Astrocyte (in vitro differentiated cells and primary cell): ENCODE measurements around the gene SPTBN2. TPM values are rescaled to one million over a fixed set of nuclear protein-coding genes. Genes with fewer than 3 reads are reported as not detected.

Experiments
- DNase-seq: peaks from one replicate; pipeline ENCODE4 v3.0.0-alpha.2; 2010; ENCODE audit warnings: low read depth
- FAIRE-seq: peaks from 2 replicates; lab custom pipeline; 2011; peaks lifted over from hg19 to GRCh38; lab: Jason Lieb, UNC
- H2AFZ ChIP-seq: 2 replicates; pipeline ENCODE4 v1.6.0; 2012; ENCODE audit warnings: low read depth, low read length, inconsistent platforms
- H3K27ac ChIP-seq: 2 replicates; pipeline ENCODE4 v1.5.1; 2011; ENCODE audit warnings: low read depth, low read length, inconsistent platforms
- H3K27me3 ChIP-seq: 2 replicates; pipeline ENCODE4 v1.6.0; 2011; ENCODE audit warnings: low read length, inconsistent platforms; ENCODE audit not compliant: insufficient read depth
- H3K36me3 ChIP-seq: 2 replicates; pipeline ENCODE4 v1.5.1; 2011; ENCODE audit warnings: low read length, inconsistent platforms; ENCODE audit not compliant: insufficient read depth
- H3K4me1 ChIP-seq: 2 replicates; pipeline ENCODE4 v1.5.1; 2011; ENCODE audit warnings: low read length, inconsistent platforms; ENCODE audit not compliant: insufficient read depth
- H3K4me2 ChIP-seq: 2 replicates; pipeline ENCODE4 v1.6.0; 2012; ENCODE audit warnings: low read length, inconsistent platforms
- H3K4me3 ChIP-seq: 2 replicates; pipeline ENCODE4 v1.5.1; 2011; ENCODE audit warnings: low read depth, mild to moderate bottlenecking, low read length, inconsistent platforms; ENCODE audit not compliant: insufficient read depth
- H3K79me2 ChIP-seq: 2 replicates; pipeline ENCODE4 v1.6.0; 2012; ENCODE audit warnings: mild to moderate bottlenecking, low read length, inconsistent platforms; ENCODE audit not compliant: insufficient read depth
- H3K9ac ChIP-seq: 2 replicates; pipeline ENCODE4 v1.6.0; 2012; ENCODE audit warnings: mild to moderate bottlenecking, low read length, inconsistent platforms
- H3K9me3 ChIP-seq: 2 replicates; pipeline ENCODE4 v1.5.1; 2012; ENCODE audit warnings: low read depth, mild to moderate bottlenecking, low read length, inconsistent platforms; ENCODE audit not compliant: insufficient read depth
- H4K20me1 ChIP-seq: 2 replicates; pipeline ENCODE4 v1.6.0; 2012; ENCODE audit warnings: low read length, inconsistent platforms; ENCODE audit not compliant: insufficient read depth
- H3K27ac Mint-ChIP-seq: one replicate; pipeline ENCODE4 v1.8.0; 2021; ENCODE audit warnings: mild to moderate bottlenecking, mixed read lengths; ENCODE audit not compliant: unreplicated experiment
- H3K27me3 Mint-ChIP-seq: one replicate; pipeline ENCODE4 v1.8.0; 2021; ENCODE audit warnings: low read depth, mixed read lengths; ENCODE audit not compliant: unreplicated experiment
- H3K36me3 Mint-ChIP-seq: one replicate; pipeline ENCODE4 v1.8.0; 2021; ENCODE audit warnings: low read depth, mixed read lengths; ENCODE audit not compliant: unreplicated experiment
- H3K4me1 Mint-ChIP-seq: one replicate; pipeline ENCODE4 v1.8.0; 2021; ENCODE audit warnings: low read depth, mixed read lengths; ENCODE audit not compliant: unreplicated experiment
- H3K4me3 Mint-ChIP-seq: one replicate; pipeline ENCODE4 v1.8.0; 2021; ENCODE audit warnings: mild to moderate bottlenecking, moderate library complexity, mixed read lengths; ENCODE audit not compliant: unreplicated experiment
- H3K9me3 Mint-ChIP-seq: one replicate; pipeline ENCODE4 v1.8.0; 2021; ENCODE audit warnings: mild to moderate bottlenecking, mixed read lengths; ENCODE audit not compliant: unreplicated experiment
- EZH2 ChIP-seq: IDR thresholded peaks from 2 replicates; pipeline ENCODE4 v1.6.1; 2012; ENCODE audit warnings: mild to moderate bottlenecking, low read length, inconsistent platforms; ENCODE audit not compliant: insufficient read depth
- total RNA-seq: library from RNA; stranded (reverse); gene quantifications from 2 replicates; pipeline ENCODE4 v1.2.1, GENCODE V29; 2021
- TF ChIP-seq, protein P1 (sequence below): IDR thresholded peaks from 2 replicates; pipeline ENCODE4 v1.5.1; 2011; ENCODE audit warnings: low read depth, mild to moderate bottlenecking, inconsistent platforms, low read length, moderate library complexity; ENCODE audit not compliant: insufficient read depth

The SPTBN2 gene
- total RNA-seq, 1 donor from 2014 or later = 18.2 TPM

DNA sequence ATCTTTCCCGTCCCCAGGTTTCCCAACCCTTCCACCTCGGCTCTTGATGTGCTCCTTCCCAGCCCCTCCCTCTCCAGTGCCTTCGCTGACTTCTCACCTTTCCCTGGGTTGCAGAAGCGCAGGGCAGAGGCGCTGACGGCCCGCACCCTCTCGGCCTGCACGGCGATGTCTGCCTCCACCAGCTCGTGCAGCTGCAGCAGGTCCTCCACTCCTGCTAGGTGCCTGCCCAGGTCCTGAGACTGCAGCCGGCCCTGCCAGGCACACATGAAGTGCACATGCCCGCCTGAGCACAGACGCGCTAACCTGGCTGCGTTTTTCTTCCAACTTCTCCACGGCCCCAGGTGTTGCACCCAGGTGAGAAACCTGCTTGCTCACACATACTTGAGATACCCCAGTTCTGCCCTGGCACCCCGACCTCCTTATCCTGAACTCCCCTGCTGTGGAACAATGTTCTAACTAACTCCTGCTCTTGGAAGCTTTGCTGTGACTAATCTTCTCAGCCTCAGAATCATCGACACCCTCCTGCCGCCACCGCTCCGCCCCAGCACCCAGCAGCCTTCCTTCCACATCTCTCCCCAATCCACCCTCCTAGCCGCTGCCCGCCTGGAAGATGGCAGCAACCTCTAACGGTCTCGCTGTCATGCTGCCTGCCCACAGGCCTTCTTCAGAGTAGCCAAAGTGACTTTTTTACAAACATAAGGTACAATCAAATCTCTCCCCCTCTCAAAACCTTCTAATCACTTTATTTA, 23.3 kb downstream of the SPTBN2 start:
- Histone ChIP-seq H4K20me1 (no peaks in the 10 kb centered on the region), H3K79me2 (no peaks in the 10 kb centered on the region), H3K4me1 (no peaks in the 10 kb centered on the region), H2AFZ (no peak overlapping the region), H3K4me2 (no peak overlapping the region), H3K9ac (no peak overlapping the region), H3K9me3 (no peaks in the 10 kb centered on the region), H3K27me3 (no peaks in the 10 kb centered on the region), H3K36me3 (no peaks in the 10 kb centered on the region), H3K4me3 (no peak overlapping the region), H3K27ac (no peak overlapping the region)
- Mint-ChIP-seq H3K36me3 (peaks cover 20% of the 10 kb centered on the region), H3K9me3 (no peaks in the 10 kb centered on the region), H3K27me3 (no peaks in the 10 kb centered on the region), H3K27ac (no peak overlapping the region), H3K4me3 (no peak overlapping the region), H3K4me1 (peaks cover 4% of the 10 kb centered on the region)
- TF ChIP-seq, protein P1, sequence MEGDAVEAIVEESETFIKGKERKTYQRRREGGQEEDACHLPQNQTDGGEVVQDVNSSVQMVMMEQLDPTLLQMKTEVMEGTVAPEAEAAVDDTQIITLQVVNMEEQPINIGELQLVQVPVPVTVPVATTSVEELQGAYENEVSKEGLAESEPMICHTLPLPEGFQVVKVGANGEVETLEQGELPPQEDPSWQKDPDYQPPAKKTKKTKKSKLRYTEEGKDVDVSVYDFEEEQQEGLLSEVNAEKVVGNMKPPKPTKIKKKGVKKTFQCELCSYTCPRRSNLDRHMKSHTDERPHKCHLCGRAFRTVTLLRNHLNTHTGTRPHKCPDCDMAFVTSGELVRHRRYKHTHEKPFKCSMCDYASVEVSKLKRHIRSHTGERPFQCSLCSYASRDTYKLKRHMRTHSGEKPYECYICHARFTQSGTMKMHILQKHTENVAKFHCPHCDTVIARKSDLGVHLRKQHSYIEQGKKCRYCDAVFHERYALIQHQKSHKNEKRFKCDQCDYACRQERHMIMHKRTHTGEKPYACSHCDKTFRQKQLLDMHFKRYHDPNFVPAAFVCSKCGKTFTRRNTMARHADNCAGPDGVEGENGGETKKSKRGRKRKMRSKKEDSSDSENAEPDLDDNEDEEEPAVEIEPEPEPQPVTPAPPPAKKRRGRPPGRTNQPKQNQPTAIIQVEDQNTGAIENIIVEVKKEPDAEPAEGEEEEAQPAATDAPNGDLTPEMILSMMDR = no peak
- TF ChIP-seq EZH2 = no peak
- DNase-seq = no peak
- FAIRE-seq = no peak

DNA sequence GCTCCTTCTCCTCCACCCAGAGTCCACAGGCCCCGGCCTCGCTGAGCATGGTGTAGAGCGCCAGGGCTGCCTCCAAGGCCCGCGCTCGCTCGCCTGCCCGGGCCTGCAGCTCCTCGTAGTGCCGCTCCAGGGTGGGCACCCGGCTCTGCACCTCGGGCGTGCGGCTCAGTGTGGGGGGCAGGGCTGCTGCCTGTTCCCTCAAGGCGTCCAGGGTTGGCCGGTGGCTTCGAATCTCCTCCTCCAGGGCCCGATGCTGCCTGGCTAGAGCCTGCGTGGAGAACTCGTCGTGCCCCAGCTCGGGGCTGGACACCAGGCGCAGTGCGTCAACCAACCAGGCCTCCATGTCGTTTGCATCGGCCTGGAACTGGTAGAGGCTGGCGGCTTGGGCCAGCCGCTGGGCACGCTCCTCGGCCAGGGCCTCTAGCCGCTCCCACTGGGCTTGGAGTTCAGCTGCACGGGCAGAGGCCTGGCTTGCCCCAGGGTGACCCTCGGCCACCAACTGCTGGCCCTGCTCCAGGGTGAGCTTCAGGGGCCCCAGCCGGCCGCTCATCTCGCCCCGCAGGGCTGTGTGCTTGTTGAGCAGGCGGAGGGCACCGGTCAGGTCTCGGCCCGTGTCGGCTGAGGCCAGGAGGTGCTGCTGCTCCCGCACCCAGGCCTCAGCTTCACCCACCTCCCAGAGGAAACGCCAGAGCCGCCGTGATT, 24.2 kb downstream of the SPTBN2 start:
- Mint-ChIP-seq H3K27ac (no peak overlapping the region), H3K36me3 (peaks cover 22% of the 10 kb centered on the region), H3K9me3 (no peaks in the 10 kb centered on the region), H3K4me3 (no peak overlapping the region), H3K4me1 (peaks cover 4% of the 10 kb centered on the region), H3K27me3 (no peaks in the 10 kb centered on the region)
- Histone ChIP-seq H3K27ac (no peak overlapping the region), H4K20me1 (no peaks in the 10 kb centered on the region), H3K9me3 (no peaks in the 10 kb centered on the region), H3K27me3 (no peaks in the 10 kb centered on the region), H3K4me1 (no peaks in the 10 kb centered on the region), H2AFZ (no peak overlapping the region), H3K9ac (no peak overlapping the region), H3K79me2 (no peaks in the 10 kb centered on the region), H3K4me3 (no peak overlapping the region), H3K36me3 (no peaks in the 10 kb centered on the region), H3K4me2 (no peak overlapping the region)
- TF ChIP-seq, protein P1 = no peak
- no peak for TF ChIP-seq EZH2
- FAIRE-seq = no peak
- no peak for DNase-seq
